CD14-positive monocyte (primary cell): ENCODE measurements around the gene C1QTNF5. TPM values are rescaled to one million over a fixed set of nuclear protein-coding genes. Genes with fewer than 3 reads are reported as not detected.

Experiments used
- DNase-seq, 3 donors: peaks; one replicate each; pipeline ENCODE4 v3.0.0-alpha.2; 2011 to 2022
- H2AFZ ChIP-seq: 2 replicates; pipeline ENCODE4 v1.6.0; 2012; ENCODE audit warnings: mild to moderate bottlenecking, low read depth, low read length, inconsistent platforms; ENCODE audit not compliant: insufficient read depth, poor library complexity, severe bottlenecking
- H3K27ac ChIP-seq, 2 donors: 1 replicate in 1 of 2; 2 replicates in 1 of 2; pipeline ENCODE4 v1.5.1; 2012 to 2013; ENCODE audit warnings: low read length in 2 of 2, control low read depth in 1 of 2, inconsistent platforms in 1 of 2, low read depth in 1 of 2, mild to moderate bottlenecking in 1 of 2
- H3K27me3 ChIP-seq, 2 donors: one replicate each; pipeline versions ENCODE4 v1.6.0 to v1.6.1; 2011 to 2013; ENCODE audit warnings: low read length in 2 of 2; ENCODE audit not compliant: control insufficient read depth in 2 of 2, insufficient read depth in 2 of 2
- H3K36me3 ChIP-seq, 2 donors: replicated peaks in 1 of 2; 1 replicate in 1 of 2; 2 replicates in 1 of 2; pipeline versions ENCODE4 v1.5.1 to v1.6.1; 2012 to 2013; ENCODE audit warnings: low read length in 2 of 2, control low read depth in 1 of 2, inconsistent platforms in 1 of 2, mild to moderate bottlenecking in 1 of 2; ENCODE audit not compliant: insufficient read depth in 2 of 2, control insufficient read depth in 1 of 2
- H3K4me1 ChIP-seq, 2 donors: 1 replicate in 1 of 2; 2 replicates in 1 of 2; pipeline versions ENCODE4 v1.5.1 to v1.6.1; 2012 to 2013; ENCODE audit warnings: low read length in 2 of 2, control low read depth in 1 of 2, inconsistent platforms in 1 of 2, mild to moderate bottlenecking in 1 of 2, moderate library complexity in 1 of 2; ENCODE audit not compliant: insufficient read depth in 2 of 2, control insufficient read depth in 1 of 2
- H3K4me2 ChIP-seq: replicated peaks from 2 replicates; pipeline ENCODE3; 2012; ENCODE audit warnings: low read length, moderate library complexity, mild to moderate bottlenecking; ENCODE audit not compliant: poor library complexity, severe bottlenecking; ENCODE audit errors: extremely low read depth
- H3K4me3 ChIP-seq, 3 experiments: fragments of 200-600 bp in 1 of 3; sonication (generic) in 1 of 3; replicated peaks in 1 of 3; 1 replicate in 2 of 3; 2 replicates in 1 of 3; pipeline ENCODE4 v1.5.1; 2011 to 2013; ENCODE audit warnings: low read length in 3 of 3, mild to moderate bottlenecking in 3 of 3, control low read depth in 2 of 3, low read depth in 2 of 3, inconsistent platforms in 1 of 3, moderate library complexity in 1 of 3
- H3K79me2 ChIP-seq: 2 replicates; pipeline ENCODE4 v1.6.0; 2012; ENCODE audit warnings: mild to moderate bottlenecking, control low read depth, inconsistent platforms, low read length, moderate library complexity; ENCODE audit not compliant: insufficient read depth
- H3K9ac ChIP-seq: 2 replicates; pipeline ENCODE4 v1.6.0; 2017; ENCODE audit warnings: low read length, mild to moderate bottlenecking; ENCODE audit not compliant: insufficient read depth, poor library complexity, severe bottlenecking
- H3K9me3 ChIP-seq, 2 donors: replicated peaks in 1 of 2; 1 replicate in 1 of 2; 2 replicates in 1 of 2; pipeline versions ENCODE4 v1.5.1 to v1.6.1; 2012 to 2013; ENCODE audit warnings: low read length in 2 of 2, control low read depth in 1 of 2; ENCODE audit not compliant: control insufficient read depth in 1 of 2, insufficient read depth in 1 of 2
- H4K20me1 ChIP-seq: 2 replicates; pipeline ENCODE4 v1.6.0; 2012; ENCODE audit warnings: mild to moderate bottlenecking, low read length, control low read depth, moderate library complexity; ENCODE audit not compliant: insufficient read depth
- H3K27ac Mint-ChIP-seq, 7 donors: one replicate each; pipeline ENCODE4 v1.8.0; 2020; ENCODE audit warnings: mild to moderate bottlenecking in 7 of 7, mixed read lengths in 7 of 7, moderate library complexity in 6 of 7, inconsistent platforms in 2 of 7
- H3K27me3 Mint-ChIP-seq, 3 donors: one replicate each; pipeline ENCODE4 v1.8.0; 2021 to 2022; ENCODE audit warnings: low read depth in 3 of 3, mild to moderate bottlenecking in 3 of 3, mixed read lengths in 3 of 3, moderate library complexity in 3 of 3, inconsistent platforms in 1 of 3
- H3K36me3 Mint-ChIP-seq, 2 donors: one replicate each; pipeline ENCODE4 v1.8.0; 2020; ENCODE audit warnings: mixed read lengths in 2 of 2, inconsistent platforms in 1 of 2, mild to moderate bottlenecking in 1 of 2
- H3K4me1 Mint-ChIP-seq: one replicate; pipeline ENCODE4 v1.8.0; 2020; ENCODE audit warnings: mild to moderate bottlenecking, mixed read lengths
- H3K4me3 Mint-ChIP-seq, 2 donors: one replicate each; pipeline ENCODE4 v1.8.0; 2020; ENCODE audit warnings: mild to moderate bottlenecking in 2 of 2, mixed read lengths in 2 of 2, moderate library complexity in 1 of 2
- H3K9me3 Mint-ChIP-seq, 7 donors: one replicate each; pipeline ENCODE4 v1.8.0; 2020 to 2022; ENCODE audit warnings: mixed read lengths in 7 of 7, mild to moderate bottlenecking in 6 of 7, moderate library complexity in 6 of 7, inconsistent platforms in 2 of 7
- WGBS: methylation state at CpG from one replicate; pipeline ENCODE4 v1.1.5; 2013; ENCODE audit warnings: missing lambda C conversion rate; ENCODE audit not compliant: insufficient coverage; 5-methylcytosine and 5-hydroxymethylcytosine counted together
- intact Hi-C, 2 donors: fragments of 100-400 bp; cut with micrococcal nuclease; formaldehyde crosslinking; loops; one replicate each; pipeline versions ENCODE4 v1.15.0 to v1.15.1; 2023
- polyA plus RNA-seq, 3 donors: library from polyadenylated mRNA; depleted of rRNA in 1 of 3; unstranded in 2 of 3; stranded (reverse) in 1 of 3; fragments of 300-500 nt in 2 of 3; fragments of >200 nt in 1 of 3; fragmentation: Illumina TruSeq in 2 of 3; gene quantifications; 1 replicate in 2 of 3; 2 replicates in 1 of 3; pipeline ENCODE4 v1.2.3, GENCODE V29; 2012 to 2021
- TF ChIP-seq, protein P1 (sequence below): fragments of 200-600 bp; IDR thresholded peaks from one replicate; pipeline ENCODE4 v1.8.0; 2022; ENCODE audit warnings: antibody characterized with exemption, mild to moderate bottlenecking

The C1QTNF5 gene
- polyA plus RNA-seq, 3 donors: not detected

DNA sequence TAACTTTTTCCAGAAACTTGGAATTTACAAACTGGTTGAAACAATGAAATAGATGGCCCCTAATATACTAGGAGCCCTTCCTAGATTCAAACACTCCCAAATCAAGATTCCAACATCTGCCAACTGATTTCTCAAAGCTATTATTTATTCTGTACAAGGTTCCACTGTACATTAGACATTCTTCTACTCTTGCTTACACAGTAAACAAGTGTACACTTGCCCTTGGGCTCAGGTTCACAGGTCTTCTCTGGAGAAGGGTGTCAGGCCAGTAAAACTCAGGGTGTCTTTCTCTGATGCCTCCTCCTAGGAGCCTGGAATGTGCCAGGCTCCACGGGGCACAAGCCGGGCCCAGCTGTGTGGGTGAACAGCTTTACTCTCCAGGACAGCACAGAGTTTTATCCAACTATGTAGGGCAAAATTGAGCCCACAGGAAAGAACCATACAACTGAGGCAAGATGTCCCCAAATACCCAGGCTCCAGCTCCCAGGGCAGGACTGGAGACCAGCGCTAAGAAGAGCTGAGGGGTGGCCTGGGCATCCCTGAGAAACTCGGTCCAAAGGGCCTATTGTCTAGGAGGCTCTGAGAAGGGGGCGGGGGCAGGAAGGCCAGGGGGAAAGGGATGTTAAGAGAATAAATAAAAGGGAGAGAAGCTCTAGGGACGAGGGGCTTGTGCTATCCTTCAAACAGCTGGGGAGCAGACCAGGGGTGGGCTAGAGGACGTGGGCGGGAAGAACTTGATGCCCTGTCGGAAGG is 14.6 kb upstream of the C1QTNF5 start:
- Mint-ChIP-seq H3K4me3 (peak overlapping the region in 1 of 2 donors; percentile 76), H3K36me3 (no peaks in the 10 kb centered on the region), H3K27me3 (peaks cover 29 to 53% (median 30%) of the 10 kb centered on the region in 3 donors), H3K9me3 (peaks cover 0 to 2% (median 0%) of the 10 kb centered on the region in 7 donors), H3K27ac (no peak overlapping the region), H3K4me1 (peaks cover 11% of the 10 kb centered on the region)
- H2AFZ ChIP-seq: no peak overlapping the region
- no peak overlapping the region for H3K27ac ChIP-seq
- no peak overlapping the region for H3K9ac ChIP-seq
- TF ChIP-seq, protein P1, sequence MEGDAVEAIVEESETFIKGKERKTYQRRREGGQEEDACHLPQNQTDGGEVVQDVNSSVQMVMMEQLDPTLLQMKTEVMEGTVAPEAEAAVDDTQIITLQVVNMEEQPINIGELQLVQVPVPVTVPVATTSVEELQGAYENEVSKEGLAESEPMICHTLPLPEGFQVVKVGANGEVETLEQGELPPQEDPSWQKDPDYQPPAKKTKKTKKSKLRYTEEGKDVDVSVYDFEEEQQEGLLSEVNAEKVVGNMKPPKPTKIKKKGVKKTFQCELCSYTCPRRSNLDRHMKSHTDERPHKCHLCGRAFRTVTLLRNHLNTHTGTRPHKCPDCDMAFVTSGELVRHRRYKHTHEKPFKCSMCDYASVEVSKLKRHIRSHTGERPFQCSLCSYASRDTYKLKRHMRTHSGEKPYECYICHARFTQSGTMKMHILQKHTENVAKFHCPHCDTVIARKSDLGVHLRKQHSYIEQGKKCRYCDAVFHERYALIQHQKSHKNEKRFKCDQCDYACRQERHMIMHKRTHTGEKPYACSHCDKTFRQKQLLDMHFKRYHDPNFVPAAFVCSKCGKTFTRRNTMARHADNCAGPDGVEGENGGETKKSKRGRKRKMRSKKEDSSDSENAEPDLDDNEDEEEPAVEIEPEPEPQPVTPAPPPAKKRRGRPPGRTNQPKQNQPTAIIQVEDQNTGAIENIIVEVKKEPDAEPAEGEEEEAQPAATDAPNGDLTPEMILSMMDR: no peak
- H3K27me3 ChIP-seq: peaks cover 8 to 29% of the 10 kb centered on the region in 2 donors
- intact Hi-C loops: no loop called here
- peaks cover 0 to 7% of the 10 kb centered on the region in 2 donors for H3K4me1 ChIP-seq
- no peaks in the 10 kb centered on the region for H4K20me1 ChIP-seq
- H3K36me3 ChIP-seq: no peaks in the 10 kb centered on the region
- H3K4me2 ChIP-seq: no peak overlapping the region
- no peak for DNase-seq
- WGBS: 80% methylated on average over 5 of the region's 9 CpGs
- H3K9me3 ChIP-seq: no peaks in the 10 kb centered on the region
- no peak overlapping the region for H3K4me3 ChIP-seq
- no peaks in the 10 kb centered on the region for H3K79me2 ChIP-seq

DNA sequence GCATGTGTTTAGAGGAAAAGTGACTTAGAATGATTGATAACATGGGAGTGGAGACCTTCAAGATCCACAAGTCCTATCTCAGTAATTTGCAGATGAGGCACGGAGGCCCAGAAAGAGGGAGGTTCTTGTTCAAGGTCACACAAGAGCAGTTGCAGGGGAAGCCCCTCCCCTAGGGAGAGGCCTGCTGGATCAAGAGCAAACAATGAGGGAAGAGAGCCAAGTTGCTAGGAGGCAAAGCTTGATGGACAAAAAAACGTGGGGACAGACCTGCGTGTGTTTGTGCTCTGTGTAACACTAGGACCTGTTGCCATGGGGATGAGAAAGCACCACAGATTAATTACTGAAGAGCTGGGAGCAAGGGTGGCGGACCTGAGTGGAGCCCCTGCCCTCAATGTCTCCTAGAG is 12.2 kb upstream of the C1QTNF5 start:
- Histone ChIP-seq H3K9ac (no peak overlapping the region), H3K79me2 (no peaks in the 10 kb centered on the region), H3K36me3 (no peaks in the 10 kb centered on the region), H2AFZ (no peak overlapping the region), H3K4me2 (no peak overlapping the region), H3K27me3 (peaks cover 8 to 29% of the 10 kb centered on the region in 2 donors), H3K4me3 (no peak overlapping the region), H3K4me1 (peaks cover 0 to 7% of the 10 kb centered on the region in 2 donors), H3K9me3 (no peaks in the 10 kb centered on the region), H3K27ac (no peak overlapping the region), H4K20me1 (no peaks in the 10 kb centered on the region)
- Mint-ChIP-seq H3K4me1 (peaks cover 6% of the 10 kb centered on the region), H3K27me3 (peaks cover 31 to 57% (median 32%) of the 10 kb centered on the region in 3 donors), H3K27ac (no peak overlapping the region), H3K4me3 (no peak overlapping the region), H3K36me3 (no peaks in the 10 kb centered on the region), H3K9me3 (peaks cover 0 to 2% (median 0%) of the 10 kb centered on the region in 7 donors)
- DNase-seq: no peak
- TF ChIP-seq, protein P1: no peak
- WGBS: 75% methylated on average over 3 of the region's 4 CpGs
- intact Hi-C loops: no loop called here
